Hematopoietic multipotent progenitor cell treated with erythropoietin and hydrocortisone succinate and interleukin-3 and kit ligand, for 8 days (in vitro differentiated cells): ENCODE results near the gene EYA2.
"Not testable (repeated sequence)": the region's sequence is repeated elsewhere in the genome, so short reads cannot be mapped to it uniquely, and the experiment has no call there.

Source experiments
- DNase-seq: peaks from one replicate; pipeline ENCODE4 v3.0.0-alpha.2; 2015

EYA2 gene

GRCh38 chr20:47156301-47157137 lies 261.9 kb downstream of the EYA2 start:
- DNase-seq = no peak

- no peak for DNase-seq
Measured at GRCh38 chr20:47159166-47159565, 264.5 kb downstream of the EYA2 start.

- no peak for DNase-seq
Measured at GRCh38 chr20:47160240-47160639, 265.6 kb downstream of the EYA2 start.

GRCh38 chr20:47160992-47161391 lies 266.3 kb downstream of the EYA2 start:
- no peak for DNase-seq

- DNase-seq = no peak
Measured at GRCh38 chr20:47161411-47161810, 266.8 kb downstream of the EYA2 start.

- no peak for DNase-seq
Measured at GRCh38 chr20:47164140-47164539, 269.5 kb downstream of the EYA2 start.

GRCh38 chr20:47165376-47165865 lies 270.8 kb downstream of the EYA2 start:
- DNase-seq = no peak

- no peak for DNase-seq
Measured at GRCh38 chr20:47167846-47168245, 273.2 kb downstream of the EYA2 start.

- no peak for DNase-seq
Measured at GRCh38 chr20:47172579-47172978, 277.9 kb downstream of the EYA2 start.

- no peak for DNase-seq
Measured at GRCh38 chr20:47173596-47174216, 279.1 kb downstream of the EYA2 start.

- no peak for DNase-seq
Measured at GRCh38 chr20:47174456-47175243, 280.0 kb downstream of the EYA2 start.

GRCh38 chr20:47175493-47175892 lies 280.9 kb downstream of the EYA2 start:
- DNase-seq = no peak

GRCh38 chr20:47176217-47176616 lies 281.6 kb downstream of the EYA2 start:
- DNase-seq = not testable (repeated sequence)

GRCh38 chr20:47178277-47178676 lies 283.6 kb downstream of the EYA2 start:
- no peak for DNase-seq

GRCh38 chr20:47178851-47179250 lies 284.2 kb downstream of the EYA2 start:
- DNase-seq = no peak

- DNase-seq = no peak
Measured at GRCh38 chr20:47179267-47179666, 284.6 kb downstream of the EYA2 start.

GRCh38 chr20:47181056-47181862 lies 286.6 kb downstream of the EYA2 start:
- DNase-seq = peak; percentile 78

GRCh38 chr20:47183367-47183766 lies 288.7 kb downstream of the EYA2 start:
- DNase-seq = no peak

- no peak for DNase-seq
Measured at GRCh38 chr20:47187450-47188195, 293.0 kb downstream of the EYA2 start.

GRCh38 chr20:47188540-47188939 lies 293.9 kb downstream of the EYA2 start:
- DNase-seq = no peak

- no peak for DNase-seq
Measured at GRCh38 chr20:47189060-47189459, 294.4 kb downstream of the EYA2 start.
